SK-N-SH (cell line): ENCODE data around the gene MFAP4. TPM values are rescaled to one million over a fixed set of nuclear protein-coding genes. Genes with fewer than 3 reads are reported as not detected.

ENCODE experiments used
- CTCF ChIA-PET: fragments of 300-600, 350-600 bp; formaldehyde crosslinking; extraction: SDS; loops from one replicate; lab custom pipeline; 2021; lab: Yijun Ruan, JAX
- POLR2A ChIA-PET: fragments of 350-600 bp; sonication (Branson Sonifier 250); formaldehyde crosslinking; extraction: SDS; loops from one replicate; lab custom pipeline; 2020; ENCODE audit warnings: antibody characterized with exemption, inconsistent platforms; lab: Yijun Ruan, JAX
- DNase-seq: peaks from one replicate; pipeline ENCODE4 v3.0.0; 2012
- H2AFZ ChIP-seq: fragments of 200-600 bp; sonication (generic); 2 replicates; pipeline ENCODE4 v1.8.1; 2016; ENCODE audit warnings: antibody characterized with exemption, mild to moderate bottlenecking, low read depth
- H3F3A ChIP-seq: fragments of 200-600 bp; sonication (generic); replicated peaks from 2 replicates; pipeline ENCODE3; 2016; ENCODE audit warnings: antibody characterized with exemption, mild to moderate bottlenecking; ENCODE audit not compliant: insufficient read depth
- H3K27ac ChIP-seq, 2 experiments: fragments of 200-500 bp in 1 of 2; fragments of 200-600 bp in 1 of 2; sonication (Bioruptor generic) in 1 of 2; sonication (generic), shearing (Covaris generic) in 1 of 2; 2 replicates each; pipeline versions ENCODE4 v1.5.1 to v1.6.1; 2014 to 2016; ENCODE audit warnings: low read depth in 2 of 2, inconsistent platforms in 1 of 2, low read length in 1 of 2, mild to moderate bottlenecking in 1 of 2, mixed read lengths in 1 of 2
- H3K27me3 ChIP-seq: fragments of 200-600 bp; sonication (generic), shearing (Covaris generic); 2 replicates; pipeline ENCODE4 v1.6.1; 2016; ENCODE audit warnings: mixed run types; ENCODE audit not compliant: insufficient read depth
- H3K36me3 ChIP-seq, 2 experiments: fragments of 200-500 bp in 1 of 2; fragments of 200-600 bp in 1 of 2; sonication (Bioruptor generic) in 1 of 2; sonication (generic) in 1 of 2; replicated peaks in 1 of 2; 2 replicates each; pipeline versions ENCODE3 to v1.5.1; 2014 to 2016; ENCODE audit warnings: low read length in 1 of 2, mild to moderate bottlenecking in 1 of 2; ENCODE audit not compliant: insufficient read depth in 2 of 2, control insufficient read depth in 1 of 2
- H3K4me1 ChIP-seq, 2 experiments: fragments of 200-500 bp in 1 of 2; fragments of 200-600 bp in 1 of 2; sonication (Bioruptor generic) in 1 of 2; sonication (generic), shearing (Covaris generic) in 1 of 2; 2 replicates each; pipeline versions ENCODE4 v1.5.1 to v1.6.1; 2014 to 2016; ENCODE audit warnings: low read depth in 1 of 2, low read length in 1 of 2, mixed run types in 1 of 2; ENCODE audit not compliant: insufficient read depth in 2 of 2, control insufficient read depth in 1 of 2
- H3K4me2 ChIP-seq: fragments of 200-600 bp; sonication (generic), shearing (Covaris generic); 2 replicates; pipeline ENCODE4 v1.6.1; 2017; ENCODE audit warnings: mixed run types
- H3K4me3 ChIP-seq, 2 experiments: fragments of 200-500 bp in 1 of 2; fragments of 200-600 bp in 1 of 2; sonication (Bioruptor generic) in 1 of 2; sonication (generic), shearing (Covaris generic) in 1 of 2; 2 replicates each; pipeline versions ENCODE4 v1.5.1 to v1.8.1; 2014 to 2016; ENCODE audit warnings: low read depth in 2 of 2, inconsistent platforms in 1 of 2, low read length in 1 of 2, mild to moderate bottlenecking in 1 of 2, mixed read lengths in 1 of 2, moderate library complexity in 1 of 2
- H3K79me2 ChIP-seq: fragments of 200-600 bp; sonication (generic); 2 replicates; pipeline ENCODE4 v1.8.1; 2017; ENCODE audit warnings: mild to moderate bottlenecking; ENCODE audit not compliant: insufficient read depth
- H3K9ac ChIP-seq: fragments of 200-600 bp; sonication (generic); 2 replicates; pipeline ENCODE4 v1.6.1; 2017; ENCODE audit warnings: mixed run types
- H3K9me2 ChIP-seq: fragments of 200-600 bp; sonication (generic); 2 replicates; pipeline ENCODE4 v1.6.1; 2017; ENCODE audit warnings: mixed run types
- H3K9me3 ChIP-seq: fragments of 200-600 bp; sonication (generic); 2 replicates; pipeline ENCODE4 v1.6.1; 2017; ENCODE audit warnings: mixed run types, mild to moderate bottlenecking, moderate library complexity
- H4K20me1 ChIP-seq: fragments of 200-600 bp; sonication (generic); 2 replicates; pipeline ENCODE4 v1.6.1; 2017; ENCODE audit warnings: mild to moderate bottlenecking, mixed run types; ENCODE audit not compliant: insufficient read depth
- ELF1 ChIP-seq: IDR thresholded peaks from 2 replicates; pipeline ENCODE4 v1.4.0; 2012
- EP300 ChIP-seq, 2 experiments: IDR thresholded peaks; 2 replicates each; pipeline versions ENCODE4 v1.4.0 to v1.6.1; 2012; ENCODE audit warnings: borderline replicate concordance in 1 of 2, low read depth in 1 of 2, low read length in 1 of 2
- FOSL2 ChIP-seq: IDR thresholded peaks from 2 replicates; pipeline ENCODE4 v1.4.0; 2012; ENCODE audit warnings: low read depth, mild to moderate bottlenecking, moderate library complexity, borderline replicate concordance
- MEF2A ChIP-seq: IDR thresholded peaks from 2 replicates; pipeline ENCODE4 v1.4.0; 2012; ENCODE audit warnings: low read depth, borderline replicate concordance
- NFIC ChIP-seq: IDR thresholded peaks from 2 replicates; pipeline ENCODE4 v1.4.0; 2012; ENCODE audit warnings: borderline replicate concordance
- RAD21 ChIP-seq: IDR thresholded peaks from 2 replicates; pipeline ENCODE4 v1.6.1; 2012; ENCODE audit warnings: mild to moderate bottlenecking, low read length
- RCOR1 ChIP-seq: fragments of 150-350 bp; IDR thresholded peaks from 2 replicates; pipeline ENCODE4 v1.6.1; 2017; ENCODE audit warnings: antibody characterized with exemption, low read length
- RFX5 ChIP-seq: IDR thresholded peaks from 2 replicates; pipeline ENCODE4 v1.6.1; 2012; ENCODE audit warnings: mild to moderate bottlenecking, improper control_type of control experiment, low read length
- SIN3A ChIP-seq: IDR thresholded peaks from 2 replicates; pipeline ENCODE4 v1.6.1; 2012; ENCODE audit warnings: low read depth, mild to moderate bottlenecking, low read length, moderate library complexity, borderline replicate concordance
- SMC3 ChIP-seq: IDR thresholded peaks from 2 replicates; pipeline ENCODE4 v1.6.1; 2012; ENCODE audit warnings: low read depth, low read length, improper control_type of control experiment
- TAF1 ChIP-seq: IDR thresholded peaks from 2 replicates; pipeline ENCODE4 v1.6.1; 2012; ENCODE audit warnings: low read depth, mild to moderate bottlenecking, low read length, moderate library complexity, borderline replicate concordance
- TCF12 ChIP-seq: IDR thresholded peaks from 2 replicates; pipeline ENCODE4 v1.4.0; 2012
- WGBS: methylation state at CpG from one replicate; pipeline ENCODE4 v1.1.6; 2017; ENCODE audit warnings: low lambda C conversion rate; 5-methylcytosine and 5-hydroxymethylcytosine counted together
- polyA plus RNA-seq, 3 experiments: library from polyadenylated mRNA; depleted of rRNA; stranded (reverse); fragments of >200 nt; gene quantifications; 2 replicates each; pipeline ENCODE4 v1.2.3, GENCODE V29; 2012
- TF ChIP-seq, protein P1 (sequence below): fragments of 150-350 bp; IDR thresholded peaks from 2 replicates; pipeline ENCODE4 v1.6.1; 2017; ENCODE audit warnings: antibody characterized with exemption, low read length, low read depth, borderline replicate concordance
- TF ChIP-seq, protein P2 (sequence below): IDR thresholded peaks from 2 replicates; pipeline ENCODE4 v1.4.0; 2012; ENCODE audit warnings: low read depth, borderline replicate concordance
- TF ChIP-seq, protein P3 (sequence below): IDR thresholded peaks from 2 replicates; pipeline ENCODE4 v1.6.1; 2012; ENCODE audit warnings: mild to moderate bottlenecking, low read depth, low read length, moderate library complexity
- TF ChIP-seq, protein P4 (sequence below): IDR thresholded peaks from 2 replicates; pipeline ENCODE4 v1.4.0; 2012; ENCODE audit warnings: low read depth, borderline replicate concordance
- TF ChIP-seq, protein P5 (sequence below): IDR thresholded peaks from 2 replicates; pipeline ENCODE4 v1.4.0; 2012; ENCODE audit warnings: low read depth

The MFAP4 gene
- polyA plus RNA-seq, 1 of the 3 experiments (the other 2 are of a cell fraction) = 120 TPM

DNA sequence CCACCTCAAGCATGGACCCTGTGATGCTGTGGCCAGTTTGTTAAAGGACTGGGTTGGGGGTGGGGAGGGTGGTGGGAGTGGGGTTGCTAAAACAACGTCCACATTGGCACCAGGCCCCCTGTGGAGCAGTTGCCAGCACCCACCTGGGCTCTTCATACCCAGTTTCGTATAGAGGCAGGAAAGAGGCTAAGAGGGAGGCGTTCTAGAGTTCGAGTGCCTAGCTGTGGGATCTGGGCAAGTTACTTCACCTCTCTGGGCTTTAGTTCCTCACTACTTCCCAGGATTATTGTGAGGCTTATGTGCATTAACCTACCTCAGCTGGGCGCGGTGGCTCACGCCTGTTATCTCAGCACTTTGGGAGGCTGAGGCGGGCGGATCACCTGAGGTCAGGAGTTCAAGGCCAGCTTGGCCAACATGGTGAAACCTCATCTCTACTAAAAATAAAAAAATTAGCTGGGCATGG lies 1.4 kb downstream of the MFAP4 start:
- Histone ChIP-seq H3K79me2 (peaks cover 50% of the 10 kb centered on the region), H2AFZ (no peak overlapping the region), H3K9ac (0 out of 2 replicates have a peak overlapping the region, but pooled peaks have one; percentile 77), H3K4me1 (peaks cover 58 to 77% of the 10 kb centered on the region in 2 experiments), H3K9me2 (no peaks in the 10 kb centered on the region), H3F3A (peaks cover 55% of the 10 kb centered on the region), H3K27ac (peak overlapping the region; percentile 98 to 99), H3K36me3 (peaks cover 20 to 36% of the 10 kb centered on the region in 2 experiments), H3K9me3 (no peaks in the 10 kb centered on the region), H4K20me1 (0 out of 2 replicates have a peak, but pooled peaks cover 7% of the 10 kb centered on the region), H3K4me2 (peak overlapping the region; percentile 92), H3K4me3 (peak overlapping the region; percentile 55 to 69; a peak in 2 of 4 replicates), H3K27me3 (no peaks in the 10 kb centered on the region)
- ChIA-PET CTCF (interaction anchor here (1.0 to 7.2 kb wide), 3 partner anchors 23 to 62 kb away, joined by 8 to 56 read pairs (median 30); partner anchors contain the start of gene B9D1), POLR2A (interaction anchor here (1.3 to 2.8 kb wide), 4 partner anchors 8 to 21 kb away, joined by 4 to 29 read pairs (median 8); partner anchors contain the start of gene MAPK7)
- TF ChIP-seq EP300 (IDR thresholded peaks at IDR 0.05; ENCODE audit: borderline replicate concordance in 1 of 2, low read depth in 1 of 2, low read length in 1 of 2) = no peak
- TF ChIP-seq RFX5 = no peak
- no peak for TF ChIP-seq FOSL2
- TF ChIP-seq, protein P1, sequence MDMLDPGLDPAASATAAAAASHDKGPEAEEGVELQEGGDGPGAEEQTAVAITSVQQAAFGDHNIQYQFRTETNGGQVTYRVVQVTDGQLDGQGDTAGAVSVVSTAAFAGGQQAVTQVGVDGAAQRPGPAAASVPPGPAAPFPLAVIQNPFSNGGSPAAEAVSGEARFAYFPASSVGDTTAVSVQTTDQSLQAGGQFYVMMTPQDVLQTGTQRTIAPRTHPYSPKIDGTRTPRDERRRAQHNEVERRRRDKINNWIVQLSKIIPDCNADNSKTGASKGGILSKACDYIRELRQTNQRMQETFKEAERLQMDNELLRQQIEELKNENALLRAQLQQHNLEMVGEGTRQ = no peak
- no peak for TF ChIP-seq ELF1
- no peak for TF ChIP-seq TAF1
- no peak for TF ChIP-seq TCF12
- TF ChIP-seq SIN3A = no peak
- TF ChIP-seq, protein P2, sequence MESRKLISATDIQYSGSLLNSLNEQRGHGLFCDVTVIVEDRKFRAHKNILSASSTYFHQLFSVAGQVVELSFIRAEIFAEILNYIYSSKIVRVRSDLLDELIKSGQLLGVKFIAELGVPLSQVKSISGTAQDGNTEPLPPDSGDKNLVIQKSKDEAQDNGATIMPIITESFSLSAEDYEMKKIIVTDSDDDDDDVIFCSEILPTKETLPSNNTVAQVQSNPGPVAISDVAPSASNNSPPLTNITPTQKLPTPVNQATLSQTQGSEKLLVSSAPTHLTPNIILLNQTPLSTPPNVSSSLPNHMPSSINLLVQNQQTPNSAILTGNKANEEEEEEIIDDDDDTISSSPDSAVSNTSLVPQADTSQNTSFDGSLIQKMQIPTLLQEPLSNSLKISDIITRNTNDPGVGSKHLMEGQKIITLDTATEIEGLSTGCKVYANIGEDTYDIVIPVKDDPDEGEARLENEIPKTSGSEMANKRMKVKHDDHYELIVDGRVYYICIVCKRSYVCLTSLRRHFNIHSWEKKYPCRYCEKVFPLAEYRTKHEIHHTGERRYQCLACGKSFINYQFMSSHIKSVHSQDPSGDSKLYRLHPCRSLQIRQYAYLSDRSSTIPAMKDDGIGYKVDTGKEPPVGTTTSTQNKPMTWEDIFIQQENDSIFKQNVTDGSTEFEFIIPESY = no peak
- no peak for TF ChIP-seq RCOR1
- no peak for TF ChIP-seq NFIC
- DNase-seq = no peak
- WGBS = 96% methylated on average over 9 of the region's 9 CpGs

DNA sequence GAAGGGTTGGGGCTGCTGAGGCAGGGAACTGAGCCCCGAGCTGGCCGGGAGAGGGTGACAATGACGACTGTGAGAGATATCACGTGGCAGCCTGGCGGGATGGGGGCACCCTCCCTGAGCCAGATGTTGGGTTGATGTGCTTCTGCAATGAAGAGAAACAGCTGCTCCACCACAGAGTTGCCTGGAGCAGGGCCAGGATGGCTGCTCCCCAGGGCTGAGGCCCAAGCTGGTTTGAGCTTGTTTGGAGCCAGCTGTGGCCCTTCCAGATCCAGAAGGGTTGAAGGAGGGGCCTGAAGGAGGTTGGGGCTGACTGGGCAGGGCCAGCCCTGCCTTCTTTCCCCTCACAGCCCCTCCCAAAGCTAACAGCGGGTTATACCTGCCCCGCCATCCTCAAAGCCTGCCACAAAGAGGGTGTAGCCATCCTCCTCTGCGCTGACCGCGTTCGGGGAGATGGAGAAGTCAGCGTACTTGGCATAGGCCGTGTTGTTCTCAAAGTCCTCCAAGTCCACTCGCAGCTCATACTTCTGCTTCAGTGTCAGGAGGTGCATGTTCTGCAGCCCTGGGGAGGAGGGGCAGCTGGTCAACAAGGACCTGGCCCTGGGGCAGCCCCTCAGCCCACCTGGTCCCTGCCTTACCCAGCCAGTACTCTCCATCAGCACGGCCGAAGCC lies 2.1 kb downstream of the MFAP4 start:
- DNase-seq = peak; percentile 84
- CTCF ChIA-PET = interaction anchor here (1.0 to 7.2 kb wide), 4 partner anchors 22 to 63 kb away, joined by 3 to 56 read pairs (median 19); partner anchors contain the start of gene B9D1
- 56% methylated on average over 13 of the region's 16 CpGs for WGBS
- no peaks in the 10 kb centered on the region for H3K9me2 ChIP-seq
- H3K9ac ChIP-seq = no peak overlapping the region
- peaks cover 55% of the 10 kb centered on the region for H3F3A ChIP-seq
- H3K27me3 ChIP-seq = no peaks in the 10 kb centered on the region
- no peaks in the 10 kb centered on the region for H3K9me3 ChIP-seq
- H3K4me1 ChIP-seq = peaks cover 58 to 72% of the 10 kb centered on the region in 2 experiments
- peak overlapping the region; percentile 92; the same call in 1 of the 2 replicates for H3K4me2 ChIP-seq
- H3K27ac ChIP-seq = peak overlapping the region; percentile 98 to 99
- peak overlapping the region in 1 of 2 experiments; percentile 27; a peak in 3 of 4 replicates for H3K4me3 ChIP-seq
- peaks cover 57% of the 10 kb centered on the region for H3K79me2 ChIP-seq
- H4K20me1 ChIP-seq = 0 out of 2 replicates have a peak, but pooled peaks cover 7% of the 10 kb centered on the region
- no peak overlapping the region for H2AFZ ChIP-seq
- POLR2A ChIA-PET = interaction anchor here (1.1 to 2.1 kb wide), 4 partner anchors 13 to 62 kb away, joined by 3 to 13 read pairs (median 4); partner anchors contain the start of gene RNF112
- peaks cover 27 to 43% of the 10 kb centered on the region in 2 experiments for H3K36me3 ChIP-seq
- TF ChIP-seq, protein P3, sequence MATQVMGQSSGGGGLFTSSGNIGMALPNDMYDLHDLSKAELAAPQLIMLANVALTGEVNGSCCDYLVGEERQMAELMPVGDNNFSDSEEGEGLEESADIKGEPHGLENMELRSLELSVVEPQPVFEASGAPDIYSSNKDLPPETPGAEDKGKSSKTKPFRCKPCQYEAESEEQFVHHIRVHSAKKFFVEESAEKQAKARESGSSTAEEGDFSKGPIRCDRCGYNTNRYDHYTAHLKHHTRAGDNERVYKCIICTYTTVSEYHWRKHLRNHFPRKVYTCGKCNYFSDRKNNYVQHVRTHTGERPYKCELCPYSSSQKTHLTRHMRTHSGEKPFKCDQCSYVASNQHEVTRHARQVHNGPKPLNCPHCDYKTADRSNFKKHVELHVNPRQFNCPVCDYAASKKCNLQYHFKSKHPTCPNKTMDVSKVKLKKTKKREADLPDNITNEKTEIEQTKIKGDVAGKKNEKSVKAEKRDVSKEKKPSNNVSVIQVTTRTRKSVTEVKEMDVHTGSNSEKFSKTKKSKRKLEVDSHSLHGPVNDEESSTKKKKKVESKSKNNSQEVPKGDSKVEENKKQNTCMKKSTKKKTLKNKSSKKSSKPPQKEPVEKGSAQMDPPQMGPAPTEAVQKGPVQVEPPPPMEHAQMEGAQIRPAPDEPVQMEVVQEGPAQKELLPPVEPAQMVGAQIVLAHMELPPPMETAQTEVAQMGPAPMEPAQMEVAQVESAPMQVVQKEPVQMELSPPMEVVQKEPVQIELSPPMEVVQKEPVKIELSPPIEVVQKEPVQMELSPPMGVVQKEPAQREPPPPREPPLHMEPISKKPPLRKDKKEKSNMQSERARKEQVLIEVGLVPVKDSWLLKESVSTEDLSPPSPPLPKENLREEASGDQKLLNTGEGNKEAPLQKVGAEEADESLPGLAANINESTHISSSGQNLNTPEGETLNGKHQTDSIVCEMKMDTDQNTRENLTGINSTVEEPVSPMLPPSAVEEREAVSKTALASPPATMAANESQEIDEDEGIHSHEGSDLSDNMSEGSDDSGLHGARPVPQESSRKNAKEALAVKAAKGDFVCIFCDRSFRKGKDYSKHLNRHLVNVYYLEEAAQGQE = no peak
- TF ChIP-seq, protein P4, sequence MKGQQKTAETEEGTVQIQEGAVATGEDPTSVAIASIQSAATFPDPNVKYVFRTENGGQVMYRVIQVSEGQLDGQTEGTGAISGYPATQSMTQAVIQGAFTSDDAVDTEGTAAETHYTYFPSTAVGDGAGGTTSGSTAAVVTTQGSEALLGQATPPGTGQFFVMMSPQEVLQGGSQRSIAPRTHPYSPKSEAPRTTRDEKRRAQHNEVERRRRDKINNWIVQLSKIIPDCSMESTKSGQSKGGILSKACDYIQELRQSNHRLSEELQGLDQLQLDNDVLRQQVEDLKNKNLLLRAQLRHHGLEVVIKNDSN = peak; percentile 67; the same call in 1 of the 2 replicates
- TF ChIP-seq MEF2A = no peak
- TF ChIP-seq TCF12 = peak; percentile 82
- TF ChIP-seq RAD21 = 0 out of 2 replicates have a peak, but pooled peaks have one; percentile 4
- TF ChIP-seq RCOR1 = peak; percentile 79
- TF ChIP-seq SMC3 = no peak
- TF ChIP-seq, protein P5, sequence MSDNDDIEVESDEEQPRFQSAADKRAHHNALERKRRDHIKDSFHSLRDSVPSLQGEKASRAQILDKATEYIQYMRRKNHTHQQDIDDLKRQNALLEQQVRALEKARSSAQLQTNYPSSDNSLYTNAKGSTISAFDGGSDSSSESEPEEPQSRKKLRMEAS = peak; percentile 38; the same call in 1 of the 2 replicates
- TF ChIP-seq NFIC = peak; percentile 82
